ENCODE results near the gene TMEM132C. TPM values are rescaled to one million over a fixed set of nuclear protein-coding genes. Genes with fewer than 3 reads are reported as not detected.

The TMEM132C gene
- total and polyA plus RNA-seq, 4 experiments from 2014 or later: not detected

- Histone ChIP-seq H3K4me1 (ENCODE audit: insufficient read depth, low read length) (no peaks in the 10 kb centered on the region), H3K27me3 (ENCODE audit: insufficient read depth, low read length) (no peaks in the 10 kb centered on the region), H3K9me3 (ENCODE audit: control insufficient read depth in 1 of 2, low read length in 2 of 2) (no peaks in the 10 kb centered on the region), H3K36me3 (ENCODE audit: insufficient read depth, low read length) (no peaks in the 10 kb centered on the region), H3K4me3 (ENCODE audit: low read length in 2 of 2) (no peak overlapping the region), H3K27ac (ENCODE audit: low read depth, low read length) (no peak overlapping the region)
- intact Hi-C loops (cut with micrococcal nuclease): no loop called here
- no peak for DNase-seq
- Mint-ChIP-seq H3K27me3 (peaks cover 0 to 2% of the 10 kb centered on the region in 2 donors), H3K36me3 (peaks cover 0 to 5% of the 10 kb centered on the region in 2 donors), H3K9me3 (peaks cover 0 to 10% (median 4%) of the 10 kb centered on the region in 8 donors), H3K27ac (no peak overlapping the region), H3K4me3 (no peak overlapping the region), H3K4me1 (peaks cover 0 to 1% (median 0%) of the 10 kb centered on the region in 4 donors)
- CTCF ChIA-PET (ENCODE audit: partially characterized antibody): no interaction called here
- POLR2A ChIA-PET (ENCODE audit: partially characterized antibody): no interaction called here
Observed at GRCh38 chr12:128387811-128388422, 120.9 kb downstream of the TMEM132C start.

GRCh38 chr12:128388461-128389000 is 121.6 kb downstream of the TMEM132C start:
- peak in 1 of 5 donors; percentile 2 for DNase-seq
- H3K4me3 Mint-ChIP-seq: peak overlapping the region in 1 of 8 donors; percentile 8
- peaks cover 0 to 5% of the 10 kb centered on the region in 2 donors for H3K36me3 Mint-ChIP-seq
- no peaks in the 10 kb centered on the region for H3K9me3 ChIP-seq (ENCODE audit: control insufficient read depth in 1 of 2, low read length in 2 of 2)
- ChIA-PET POLR2A (ENCODE audit: partially characterized antibody) (no interaction called here), CTCF (ENCODE audit: partially characterized antibody) (no interaction called here)
- H3K27ac ChIP-seq (ENCODE audit: low read depth, low read length): no peak overlapping the region
- no peaks in the 10 kb centered on the region for H3K36me3 ChIP-seq (ENCODE audit: insufficient read depth, low read length)
- H3K27me3 ChIP-seq (ENCODE audit: insufficient read depth, low read length): no peaks in the 10 kb centered on the region
- peak overlapping the region in 5 of 7 donors; percentile 11 to 64 (median 40) for H3K27ac Mint-ChIP-seq
- intact Hi-C loops (cut with micrococcal nuclease): no loop called here
- H3K4me1 Mint-ChIP-seq: peaks cover 0 to 1% (median 0%) of the 10 kb centered on the region in 4 donors
- H3K4me3 ChIP-seq (ENCODE audit: low read length in 2 of 2): no peak overlapping the region
- H3K4me1 ChIP-seq (ENCODE audit: insufficient read depth, low read length): no peaks in the 10 kb centered on the region
- peaks cover 0 to 2% of the 10 kb centered on the region in 2 donors for H3K27me3 Mint-ChIP-seq
- peaks cover 0 to 10% (median 3%) of the 10 kb centered on the region in 8 donors for H3K9me3 Mint-ChIP-seq

DNA sequence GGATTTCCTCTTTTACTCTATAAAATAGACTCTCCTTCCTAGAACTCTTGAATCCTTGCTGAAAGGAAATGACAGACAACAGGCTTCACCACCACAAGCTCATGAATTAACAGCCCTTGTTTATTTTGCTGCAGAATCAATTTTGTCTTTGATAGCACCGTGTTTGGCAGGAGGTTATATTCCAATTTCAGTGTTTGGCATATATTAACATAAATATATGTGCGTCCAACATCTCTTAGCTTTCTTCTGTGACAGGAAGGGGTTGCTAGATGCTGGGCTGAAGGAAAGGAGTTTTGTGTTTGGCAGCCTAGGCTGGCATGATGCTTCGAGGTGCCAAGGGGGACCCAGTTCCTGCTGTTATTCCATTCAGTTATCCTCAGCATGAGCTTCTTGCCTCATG is 126.4 kb downstream of the TMEM132C start:
- Mint-ChIP-seq H3K9me3 (peaks cover 2 to 11% (median 5%) of the 10 kb centered on the region in 8 donors), H3K27ac (no peak overlapping the region), H3K4me1 (peaks cover 0 to under 1% (median 0%) of the 10 kb centered on the region in 4 donors), H3K4me3 (no peak overlapping the region), H3K27me3 (no peaks in the 10 kb centered on the region), H3K36me3 (peaks cover 0 to 5% of the 10 kb centered on the region in 2 donors)
- Histone ChIP-seq H3K4me1 (ENCODE audit: insufficient read depth, low read length) (no peaks in the 10 kb centered on the region), H3K27ac (ENCODE audit: low read depth, low read length) (no peak overlapping the region), H3K36me3 (ENCODE audit: insufficient read depth, low read length) (no peaks in the 10 kb centered on the region), H3K4me3 (ENCODE audit: low read length in 2 of 2) (no peak overlapping the region), H3K27me3 (ENCODE audit: insufficient read depth, low read length) (no peaks in the 10 kb centered on the region), H3K9me3 (ENCODE audit: control insufficient read depth in 1 of 2, low read length in 2 of 2) (no peaks in the 10 kb centered on the region)
- intact Hi-C loops (cut with micrococcal nuclease): no loop called here
- CTCF ChIA-PET (ENCODE audit: partially characterized antibody): no interaction called here
- DNase-seq: no peak
- POLR2A ChIA-PET (ENCODE audit: partially characterized antibody): no interaction called here

DNA sequence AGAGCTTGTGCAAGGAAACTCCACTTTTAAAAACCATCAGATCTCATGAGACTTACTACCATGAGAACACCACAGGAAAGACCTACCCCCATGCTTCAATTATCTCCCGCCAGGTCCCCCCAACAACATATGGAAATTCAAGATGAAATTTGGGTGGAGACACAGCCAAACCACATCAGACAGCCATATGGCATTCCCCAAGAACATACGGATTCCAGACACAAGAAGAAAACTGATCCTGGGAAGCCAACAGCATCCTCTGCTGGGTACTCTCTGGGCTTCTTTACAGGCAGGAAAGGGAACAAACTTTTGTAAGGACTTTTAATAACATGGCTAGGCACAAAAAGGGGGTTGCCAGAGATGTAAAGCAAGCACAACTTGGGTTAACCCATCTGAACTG is 127.2 kb downstream of the TMEM132C start:
- Mint-ChIP-seq H3K27ac (no peak overlapping the region), H3K4me3 (no peak overlapping the region), H3K36me3 (peaks cover 0 to 5% of the 10 kb centered on the region in 2 donors), H3K9me3 (peaks cover 0 to 11% (median 5%) of the 10 kb centered on the region in 8 donors), H3K4me1 (no peaks in the 10 kb centered on the region), H3K27me3 (no peaks in the 10 kb centered on the region)
- DNase-seq: no peak
- H3K27me3 ChIP-seq (ENCODE audit: insufficient read depth, low read length): no peaks in the 10 kb centered on the region
- intact Hi-C loops (cut with micrococcal nuclease): no loop called here
- no peaks in the 10 kb centered on the region for H3K4me1 ChIP-seq (ENCODE audit: insufficient read depth, low read length)
- no peaks in the 10 kb centered on the region for H3K36me3 ChIP-seq (ENCODE audit: insufficient read depth, low read length)
- no peak overlapping the region for H3K4me3 ChIP-seq (ENCODE audit: low read length in 2 of 2)
- POLR2A ChIA-PET (ENCODE audit: partially characterized antibody): no interaction called here
- no peaks in the 10 kb centered on the region for H3K9me3 ChIP-seq (ENCODE audit: control insufficient read depth in 1 of 2, low read length in 2 of 2)
- CTCF ChIA-PET (ENCODE audit: partially characterized antibody): no interaction called here
- H3K27ac ChIP-seq (ENCODE audit: low read depth, low read length): no peak overlapping the region

- Mint-ChIP-seq H3K4me3 (no peak overlapping the region), H3K27me3 (no peaks in the 10 kb centered on the region), H3K9me3 (peaks cover 0 to 7% (median 1%) of the 10 kb centered on the region in 8 donors), H3K36me3 (no peaks in the 10 kb centered on the region), H3K4me1 (no peaks in the 10 kb centered on the region), H3K27ac (no peak overlapping the region)
- CTCF ChIA-PET (ENCODE audit: partially characterized antibody): no interaction called here
- no peak for DNase-seq
- no peaks in the 10 kb centered on the region for H3K4me1 ChIP-seq (ENCODE audit: insufficient read depth, low read length)
- H3K27ac ChIP-seq (ENCODE audit: low read depth, low read length): no peak overlapping the region
- intact Hi-C loops (cut with micrococcal nuclease): no loop called here
- no peaks in the 10 kb centered on the region for H3K27me3 ChIP-seq (ENCODE audit: insufficient read depth, low read length)
- POLR2A ChIA-PET (ENCODE audit: partially characterized antibody): no interaction called here
- no peak overlapping the region for H3K4me3 ChIP-seq (ENCODE audit: low read length in 2 of 2)
- H3K36me3 ChIP-seq (ENCODE audit: insufficient read depth, low read length): no peaks in the 10 kb centered on the region
- no peaks in the 10 kb centered on the region for H3K9me3 ChIP-seq (ENCODE audit: control insufficient read depth in 1 of 2, low read length in 2 of 2)
Observed at GRCh38 chr12:128399253-128399652, 132.3 kb downstream of the TMEM132C start.

- ChIA-PET POLR2A (ENCODE audit: partially characterized antibody) (no interaction called here), CTCF (ENCODE audit: partially characterized antibody) (no interaction called here)
- no peak overlapping the region for H3K27ac Mint-ChIP-seq
- H3K4me1 ChIP-seq (ENCODE audit: insufficient read depth, low read length): no peaks in the 10 kb centered on the region
- H3K9me3 ChIP-seq (ENCODE audit: control insufficient read depth in 1 of 2, low read length in 2 of 2): no peaks in the 10 kb centered on the region
- H3K36me3 ChIP-seq (ENCODE audit: insufficient read depth, low read length): no peaks in the 10 kb centered on the region
- no peaks in the 10 kb centered on the region for H3K36me3 Mint-ChIP-seq
- no peak overlapping the region for H3K4me3 Mint-ChIP-seq
- no peaks in the 10 kb centered on the region for H3K27me3 ChIP-seq (ENCODE audit: insufficient read depth, low read length)
- intact Hi-C loops (cut with micrococcal nuclease): no loop called here
- DNase-seq: no peak
- H3K4me1 Mint-ChIP-seq: no peaks in the 10 kb centered on the region
- H3K9me3 Mint-ChIP-seq: peaks cover 3 to 16% (median 5%) of the 10 kb centered on the region in 8 donors
- no peak overlapping the region for H3K27ac ChIP-seq (ENCODE audit: low read depth, low read length)
- H3K27me3 Mint-ChIP-seq: no peaks in the 10 kb centered on the region
- H3K4me3 ChIP-seq (ENCODE audit: low read length in 2 of 2): no peak overlapping the region
Observed at GRCh38 chr12:128402486-128403243, 135.7 kb downstream of the TMEM132C start.

GRCh38 chr12:128408669-128409068 is 141.7 kb downstream of the TMEM132C start:
- H3K4me3 ChIP-seq (ENCODE audit: low read length in 2 of 2): no peak overlapping the region
- no peak overlapping the region for H3K27ac Mint-ChIP-seq
- peaks cover 0 to 2% of the 10 kb centered on the region in 2 donors for H3K27me3 Mint-ChIP-seq
- intact Hi-C loops (cut with micrococcal nuclease): no loop called here
- no peaks in the 10 kb centered on the region for H3K36me3 ChIP-seq (ENCODE audit: insufficient read depth, low read length)
- no peak overlapping the region for H3K4me3 Mint-ChIP-seq
- CTCF ChIA-PET (ENCODE audit: partially characterized antibody): no interaction called here
- no peaks in the 10 kb centered on the region for H3K36me3 Mint-ChIP-seq
- no peaks in the 10 kb centered on the region for H3K27me3 ChIP-seq (ENCODE audit: insufficient read depth, low read length)
- H3K4me1 Mint-ChIP-seq: peaks cover 0 to 1% (median 0%) of the 10 kb centered on the region in 4 donors
- H3K4me1 ChIP-seq (ENCODE audit: insufficient read depth, low read length): no peaks in the 10 kb centered on the region
- H3K27ac ChIP-seq (ENCODE audit: low read depth, low read length): no peak overlapping the region
- H3K9me3 Mint-ChIP-seq: peaks cover 4 to 17% (median 8%) of the 10 kb centered on the region in 8 donors
- no peak for DNase-seq
- H3K9me3 ChIP-seq (ENCODE audit: control insufficient read depth in 1 of 2, low read length in 2 of 2): no peaks in the 10 kb centered on the region
- POLR2A ChIA-PET (ENCODE audit: partially characterized antibody): no interaction called here
